Measurements from ENCODE around the gene PLCB1.
A peak's percentile ranks its signal among the peaks of the same experiment; 100 is the strongest.

- no peak for TF ChIP-seq POLR2A (IDR thresholded peaks at IDR 0.05; ENCODE audit: low read depth, low read length)
- no peak for TF ChIP-seq CTCF (conservative IDR thresholded peaks at IDR 0.05; ENCODE audit: low read depth, low read length)
- no peak for TF ChIP-seq MXI1 (IDR thresholded peaks at IDR 0.05; ENCODE audit: borderline replicate concordance, low read depth, low read length)
- no peak for TF ChIP-seq RFX5 (IDR thresholded peaks at IDR 0.05; ENCODE audit: low read depth, low read length)
- peak; percentile 86 for TF ChIP-seq MAFK (IDR thresholded peaks at IDR 0.05; ENCODE audit: low read depth, low read length)
- no peak for TF ChIP-seq BHLHE40 (IDR thresholded peaks at IDR 0.05; ENCODE audit: low read depth, low read length)
- TF ChIP-seq USF2 (IDR thresholded peaks at IDR 0.05; ENCODE audit: low read depth, low read length): no peak
- no peak for TF ChIP-seq FOS (IDR thresholded peaks at IDR 0.05; ENCODE audit: low read depth, low read length)
- no peak for TF ChIP-seq RAD21 (IDR thresholded peaks at IDR 0.05; ENCODE audit: low read length)
- TF ChIP-seq SMC3 (IDR thresholded peaks at IDR 0.05; ENCODE audit: low read depth, low read length): no peak
- TF ChIP-seq CHD1 (IDR thresholded peaks at IDR 0.05; ENCODE audit: low read depth, low read length): no peak
- no peak for TF ChIP-seq CEBPB (IDR thresholded peaks at IDR 0.05; ENCODE audit: low read depth, low read length)
- no peak for TF ChIP-seq RCOR1 (IDR thresholded peaks at IDR 0.05; ENCODE audit: insufficient replicate concordance, low read length)
Observed at GRCh38 chr20:8689337-8689736, 557.3 kb downstream of the PLCB1 start.
